LNCAP (cell line): Measurements from ENCODE around the gene UNC5A.

Experiments used
- TF ChIP-seq, protein P1 (sequence below): fragments of 450-650 bp; IDR thresholded peaks from 2 replicates; pipeline ENCODE4 v1.5.1; 2017; ENCODE audit warnings: mild to moderate bottlenecking

UNC5A gene

GRCh38 chr5:176874198-176874780 lies 63.9 kb downstream of the UNC5A start:
- TF ChIP-seq, protein P1, sequence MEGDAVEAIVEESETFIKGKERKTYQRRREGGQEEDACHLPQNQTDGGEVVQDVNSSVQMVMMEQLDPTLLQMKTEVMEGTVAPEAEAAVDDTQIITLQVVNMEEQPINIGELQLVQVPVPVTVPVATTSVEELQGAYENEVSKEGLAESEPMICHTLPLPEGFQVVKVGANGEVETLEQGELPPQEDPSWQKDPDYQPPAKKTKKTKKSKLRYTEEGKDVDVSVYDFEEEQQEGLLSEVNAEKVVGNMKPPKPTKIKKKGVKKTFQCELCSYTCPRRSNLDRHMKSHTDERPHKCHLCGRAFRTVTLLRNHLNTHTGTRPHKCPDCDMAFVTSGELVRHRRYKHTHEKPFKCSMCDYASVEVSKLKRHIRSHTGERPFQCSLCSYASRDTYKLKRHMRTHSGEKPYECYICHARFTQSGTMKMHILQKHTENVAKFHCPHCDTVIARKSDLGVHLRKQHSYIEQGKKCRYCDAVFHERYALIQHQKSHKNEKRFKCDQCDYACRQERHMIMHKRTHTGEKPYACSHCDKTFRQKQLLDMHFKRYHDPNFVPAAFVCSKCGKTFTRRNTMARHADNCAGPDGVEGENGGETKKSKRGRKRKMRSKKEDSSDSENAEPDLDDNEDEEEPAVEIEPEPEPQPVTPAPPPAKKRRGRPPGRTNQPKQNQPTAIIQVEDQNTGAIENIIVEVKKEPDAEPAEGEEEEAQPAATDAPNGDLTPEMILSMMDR: no peak

GRCh38 chr5:176875014-176875550 lies 64.7 kb downstream of the UNC5A start:
- TF ChIP-seq, protein P1: no peak

GRCh38 chr5:176875783-176876505 lies 65.6 kb downstream of the UNC5A start:
- TF ChIP-seq, protein P1: no peak

GRCh38 chr5:176876506-176877431 lies 66.4 kb downstream of the UNC5A start:
- TF ChIP-seq, protein P1: no peak

GRCh38 chr5:176877793-176878331 lies 67.5 kb downstream of the UNC5A start:
- TF ChIP-seq, protein P1: no peak

DNA sequence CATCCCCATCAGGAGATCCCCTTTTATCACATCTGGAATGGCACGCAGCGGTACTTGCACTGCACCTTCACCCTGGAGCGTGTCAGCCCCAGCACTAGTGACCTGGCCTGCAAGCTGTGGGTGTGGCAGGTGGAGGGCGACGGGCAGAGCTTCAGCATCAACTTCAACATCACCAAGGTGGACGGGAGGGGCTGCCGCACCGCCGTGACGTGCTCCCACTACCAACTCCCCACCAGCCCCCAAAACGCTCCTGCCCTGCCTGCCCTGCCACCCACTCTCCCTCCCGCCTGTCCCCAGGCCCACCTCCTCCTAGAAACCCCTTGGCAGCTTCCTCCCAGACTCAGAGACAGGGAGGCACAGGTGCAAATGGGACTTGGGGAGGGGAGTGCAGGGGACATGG lies 68.1 kb downstream of the UNC5A start:
- TF ChIP-seq, protein P1: no peak
